Stimulated activated CD8-positive, alpha-beta memory T cell treated with anti-CD3 and anti-CD28 coated beads, Interleukin-15, amount 100 ng/mL, for 4 hours (primary cell): Measurements from ENCODE around the gene KRTAP2-2.
"Not testable (repeated sequence)": the region's sequence is repeated elsewhere in the genome, so short reads cannot be mapped to it uniquely, and the experiment has no call there.

Source experiments
- DNase-seq, 2 donors: peaks; one replicate each; pipeline ENCODE4 v3.0.0-alpha.2; 2020; ENCODE audit warnings: low read depth in 2 of 2

KRTAP2-2 gene

GRCh38 chr17:41064301-41064700, 9.3 kb upstream of the KRTAP2-2 start:
- DNase-seq: no peak

GRCh38 chr17:41063449-41063848, 8.4 kb upstream of the KRTAP2-2 start:
- DNase-seq: no peak

- no peak for DNase-seq
Observed at GRCh38 chr17:41061964-41062363, 6.9 kb upstream of the KRTAP2-2 start.

GRCh38 chr17:41060052-41060604, 5.1 kb upstream of the KRTAP2-2 start, which contains the start of gene KRTAP2-3:
TSS of gene KRTAP2-3 (minus strand) at chr17:41060114. CDS start at chr17:41060050, 64 bp downstream.
- no peak for DNase-seq

GRCh38 chr17:41059276-41060051, 4.4 kb upstream of the KRTAP2-2 start:
- not testable (repeated sequence) for DNase-seq

- no peak for DNase-seq
Observed at GRCh38 chr17:41058741-41059140, 3.7 kb upstream of the KRTAP2-2 start.

- DNase-seq: no peak
Observed at GRCh38 chr17:41057547-41057946, 2.5 kb upstream of the KRTAP2-2 start.

GRCh38 chr17:41054556-41054955, 474 bp downstream of the KRTAP2-2 start:
- DNase-seq: not testable (repeated sequence)

- DNase-seq: no peak
Observed at GRCh38 chr17:41054025-41054424, 1.0 kb downstream of the KRTAP2-2 start.

- DNase-seq: no peak
Observed at GRCh38 chr17:41052566-41052965, 2.5 kb downstream of the KRTAP2-2 start.

- DNase-seq: no peak
Observed at GRCh38 chr17:41049110-41049509, 5.9 kb downstream of the KRTAP2-2 start.

GRCh38 chr17:41048441-41048840, 6.6 kb downstream of the KRTAP2-2 start:
- DNase-seq: no peak

- not testable (repeated sequence) for DNase-seq
Observed at GRCh38 chr17:41046735-41047465, 8.1 kb downstream of the KRTAP2-2 start, which contains the start of gene KRTAP2-1. TSS of gene KRTAP2-1 (minus strand) at chr17:41047316. CDS start at chr17:41047267, 49 bp downstream.

GRCh38 chr17:41042953-41043352, 12.1 kb downstream of the KRTAP2-2 start:
- DNase-seq: no peak

- DNase-seq: not testable (repeated sequence)
Observed at GRCh38 chr17:41040783-41041571, 14.1 kb downstream of the KRTAP2-2 start, which contains the start of gene KRTAP1-1. TSS of gene KRTAP1-1 (minus strand) at chr17:41041450. CDS start at chr17:41041397, 53 bp downstream.

- DNase-seq: no peak
Observed at GRCh38 chr17:41037853-41038350, 17.1 kb downstream of the KRTAP2-2 start.

GRCh38 chr17:41034346-41034935, 20.6 kb downstream of the KRTAP2-2 start, which contains the start of gene KRTAP1-3:
TSS of gene KRTAP1-3 (minus strand) at chr17:41034874. CDS start at chr17:41034821, 53 bp downstream.
- not testable (repeated sequence) for DNase-seq

- no peak for DNase-seq
Observed at GRCh38 chr17:41029633-41030245, 25.3 kb downstream of the KRTAP2-2 start, which contains the start of gene KRTAP1-4. TSS of gene KRTAP1-4 (minus strand) at chr17:41030195. CDS start at chr17:41030078, 117 bp downstream.

- no peak for DNase-seq
Observed at GRCh38 chr17:41026715-41027471, 28.1 kb downstream of the KRTAP2-2 start, which contains the start of gene KRTAP1-5. TSS of gene KRTAP1-5 (minus strand) at chr17:41027208. CDS start at chr17:41027155, 53 bp downstream.
